Kidney (tissue), 14 donors: Measurements from ENCODE around the gene DHRS13. TPM values are rescaled to one million over a fixed set of nuclear protein-coding genes. Genes with fewer than 3 reads are reported as not detected.

Experiments used
- DNase-seq, 5 donors: peaks; one replicate each; pipeline ENCODE4 v3.0.0-alpha.2; 2013 to 2020
- FAIRE-seq: peaks from 2 replicates; lab custom pipeline; 2012; peaks lifted over from hg19 to GRCh38; lab: Jason Lieb, UNC
- H3K27ac ChIP-seq, 2 donors: one replicate each; pipeline ENCODE4 v1.7.0; 2013; ENCODE audit warnings: low read depth in 2 of 2, low read length in 2 of 2, inconsistent platforms in 1 of 2
- H3K27me3 ChIP-seq: one replicate; pipeline ENCODE4 v1.7.1; 2013; ENCODE audit warnings: low read length, inconsistent platforms; ENCODE audit not compliant: control insufficient read depth, insufficient read depth
- H3K36me3 ChIP-seq, 3 donors: one replicate each; pipeline versions ENCODE4 v1.7.0 to v1.7.1; 2013; ENCODE audit warnings: low read length in 3 of 3, control low read depth in 1 of 3, inconsistent platforms in 1 of 3; ENCODE audit not compliant: insufficient read depth in 3 of 3, control insufficient read depth in 2 of 3
- H3K4me1 ChIP-seq, 3 donors: one replicate each; pipeline versions ENCODE4 v1.7.0 to v1.7.1; 2013; ENCODE audit warnings: low read length in 3 of 3, inconsistent platforms in 1 of 3, low read depth in 1 of 3; ENCODE audit not compliant: control insufficient read depth in 2 of 3, insufficient read depth in 2 of 3
- H3K4me3 ChIP-seq, 3 donors: one replicate each; pipeline versions ENCODE4 v1.7.0 to v1.8.1; 2013; ENCODE audit warnings: low read length in 3 of 3, control low read depth in 1 of 3, inconsistent platforms in 1 of 3
- H3K9ac ChIP-seq, 3 donors: one replicate each; pipeline versions ENCODE4 v1.7.0 to v1.7.1; 2013; ENCODE audit warnings: low read length in 3 of 3, control low read depth in 1 of 3, inconsistent platforms in 1 of 3
- H3K9me3 ChIP-seq, 3 donors: one replicate each; pipeline versions ENCODE4 v1.7.0 to v1.7.1; 2013; ENCODE audit warnings: low read length in 3 of 3, control low read depth in 1 of 3, inconsistent platforms in 1 of 3; ENCODE audit not compliant: control insufficient read depth in 2 of 3, insufficient read depth in 1 of 3
- CTCF ChIP-seq: IDR thresholded peaks from 3 replicates; pipeline ENCODE4 v1.5.1; 2012; ENCODE audit warnings: mild to moderate bottlenecking, moderate library complexity, borderline replicate concordance; ENCODE audit not compliant: insufficient read depth; ENCODE audit errors: extremely low read depth
- intact Hi-C: fragments of 100-400 bp; cut with DNase I; formaldehyde crosslinking; loops from one replicate; pipeline ENCODE4 v1.11.1; 2022
- polyA plus RNA-seq: library from polyadenylated mRNA; stranded (reverse); fragments of 350-450 nt; fragmentation: Illumina TruSeq; extraction: RNeasy Lipid Tissue Mini Kit (QIAGEN cat#74804); gene quantifications from one replicate; pipeline ENCODE4 v1.2.3, GENCODE V29; 2014; ENCODE audit warnings: low read depth, low replicate concordance; ENCODE audit not compliant: insufficient read depth
- total RNA-seq: library from RNA; stranded (reverse); fragmentation: NEBNext Ultra II Directional; extraction: Animal tissue kit (Norgen Biotek cat#: 25700); gene quantifications from one replicate; pipeline ENCODE4 v1.2.1, GENCODE V29; 2021
- donor health status: control.
- donor health status: control.
- donor health status: control.
- donor health status: control.
- donor health status: control.
- donor health status: DM: yes; HTN: yes; CAD: no.
- donor health status: Normal renal cell carcinoma (clear cell type).

DHRS13 gene
- total and polyA plus RNA-seq, 2 donors from 2014 or later, result 21.6 to 29.5 TPM

- TF ChIP-seq CTCF, result no peak
- DNase-seq (no peak), FAIRE-seq (no peak)
- intact Hi-C loops, result no loop called here
- Histone ChIP-seq H3K9ac (no peak overlapping the region), H3K4me3 (no peak overlapping the region), H3K27me3 (no peaks in the 10 kb centered on the region), H3K36me3 (peaks cover 0 to 4% (median 0%) of the 10 kb centered on the region in 3 donors), H3K9me3 (no peaks in the 10 kb centered on the region), H3K27ac (no peak overlapping the region), H3K4me1 (peaks cover 0 to 13% (median 11%) of the 10 kb centered on the region in 3 donors)
These were observed 37.8 kb upstream of the DHRS13 start for GRCh38 chr17:28940675-28941074.

- H3K4me3 ChIP-seq, result no peak overlapping the region
- no peaks in the 10 kb centered on the region for H3K27me3 ChIP-seq
- H3K9me3 ChIP-seq, result no peaks in the 10 kb centered on the region
- H3K9ac ChIP-seq, result no peak overlapping the region
- H3K4me1 ChIP-seq, result peaks cover 0 to 13% (median 10%) of the 10 kb centered on the region in 3 donors
- TF ChIP-seq CTCF, result no peak
- H3K27ac ChIP-seq, result no peak overlapping the region
- FAIRE-seq (no peak), DNase-seq (no peak)
- intact Hi-C loops, result no loop called here
- H3K36me3 ChIP-seq, result peaks cover 0 to 4% (median 0%) of the 10 kb centered on the region in 3 donors
These were observed 37.3 kb upstream of the DHRS13 start for GRCh38 chr17:28940142-28940541.

GRCh38 chr17:28938552-28938951 is 35.7 kb upstream of the DHRS13 start:
- FAIRE-seq, result no peak
- no peak for TF ChIP-seq CTCF

More at GRCh38 chr17:28938552-28938951, 35.7 kb upstream of the DHRS13 start:
- H3K27me3 ChIP-seq, result no peaks in the 10 kb centered on the region
- no peaks in the 10 kb centered on the region for H3K9me3 ChIP-seq
- intact Hi-C loops, result no loop called here
- H3K4me1 ChIP-seq, result peaks cover 0 to 13% (median 7%) of the 10 kb centered on the region in 3 donors
- H3K27ac ChIP-seq, result no peak overlapping the region
- DNase-seq, result no peak
- no peaks in the 10 kb centered on the region for H3K36me3 ChIP-seq
- H3K4me3 ChIP-seq, result no peak overlapping the region
- no peak overlapping the region for H3K9ac ChIP-seq
